Lower leg skin (tissue), 3 donors: ENCODE measurements around the gene PDZD2.

Source experiments
- POLR2A ChIP-seq, 2 donors: fragments of 450-650 bp; IDR thresholded peaks; one replicate each; pipeline ENCODE4 v1.6.1; 2016 to 2017; ENCODE audit warnings: antibody characterized with exemption in 2 of 2, mild to moderate bottlenecking in 1 of 2, moderate library complexity in 1 of 2
- TF ChIP-seq, protein P1 (sequence below), 3 donors: fragments of 450-650 bp; IDR thresholded peaks; one replicate each; pipeline ENCODE4 v1.5.1; 2016; ENCODE audit warnings: antibody characterized with exemption in 3 of 3, mild to moderate bottlenecking in 3 of 3, moderate library complexity in 2 of 3

DNA sequence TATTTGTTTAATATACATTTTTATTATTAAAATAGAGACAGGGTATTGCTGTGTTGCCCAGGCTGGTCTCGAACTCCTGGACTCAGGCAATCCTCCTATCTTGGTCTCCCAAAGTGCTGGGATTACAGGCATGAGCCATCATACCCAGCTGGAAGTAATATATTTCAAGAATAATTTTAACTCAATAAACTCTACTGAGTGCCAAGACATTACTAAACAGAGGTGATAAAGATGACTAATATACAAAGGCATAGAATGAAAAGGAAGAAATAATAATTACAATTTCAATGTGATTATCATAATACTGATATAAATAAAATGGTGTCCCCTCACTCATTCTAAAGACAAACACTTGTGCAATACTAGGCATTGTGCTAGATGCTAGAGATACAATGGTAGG, 521.3 kb downstream of the PDZD2 start:
- TF ChIP-seq, protein P1, sequence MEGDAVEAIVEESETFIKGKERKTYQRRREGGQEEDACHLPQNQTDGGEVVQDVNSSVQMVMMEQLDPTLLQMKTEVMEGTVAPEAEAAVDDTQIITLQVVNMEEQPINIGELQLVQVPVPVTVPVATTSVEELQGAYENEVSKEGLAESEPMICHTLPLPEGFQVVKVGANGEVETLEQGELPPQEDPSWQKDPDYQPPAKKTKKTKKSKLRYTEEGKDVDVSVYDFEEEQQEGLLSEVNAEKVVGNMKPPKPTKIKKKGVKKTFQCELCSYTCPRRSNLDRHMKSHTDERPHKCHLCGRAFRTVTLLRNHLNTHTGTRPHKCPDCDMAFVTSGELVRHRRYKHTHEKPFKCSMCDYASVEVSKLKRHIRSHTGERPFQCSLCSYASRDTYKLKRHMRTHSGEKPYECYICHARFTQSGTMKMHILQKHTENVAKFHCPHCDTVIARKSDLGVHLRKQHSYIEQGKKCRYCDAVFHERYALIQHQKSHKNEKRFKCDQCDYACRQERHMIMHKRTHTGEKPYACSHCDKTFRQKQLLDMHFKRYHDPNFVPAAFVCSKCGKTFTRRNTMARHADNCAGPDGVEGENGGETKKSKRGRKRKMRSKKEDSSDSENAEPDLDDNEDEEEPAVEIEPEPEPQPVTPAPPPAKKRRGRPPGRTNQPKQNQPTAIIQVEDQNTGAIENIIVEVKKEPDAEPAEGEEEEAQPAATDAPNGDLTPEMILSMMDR (IDR thresholded peaks at IDR 0.05): no peak
- no peak for TF ChIP-seq POLR2A (IDR thresholded peaks at IDR 0.05)
